SJCRH30 (cell line): ENCODE measurements around the gene LRRC34. TPM values are rescaled to one million over a fixed set of nuclear protein-coding genes. Genes with fewer than 3 reads are reported as not detected.
A peak's percentile ranks its signal among the peaks of the same experiment; 100 is the strongest.

Experiments used
- DNase-seq, 2 experiments: peaks; one replicate each; pipeline ENCODE4 v3.0.0-alpha.2; 2015 to 2020
- H3K27ac ChIP-seq: fragments of 250-450 bp; sonication (Bioruptor Pico); 2 replicates; pipeline ENCODE4 v1.5.1; 2020; ENCODE audit warnings: mild to moderate bottlenecking, moderate library complexity
- H3K27me3 ChIP-seq: fragments of 250-450 bp; sonication (Bioruptor Pico); 2 replicates; pipeline ENCODE4 v1.5.1; 2020; ENCODE audit warnings: mild to moderate bottlenecking, moderate library complexity
- H3K36me3 ChIP-seq: fragments of 250-450 bp; sonication (Bioruptor Pico); 2 replicates; pipeline ENCODE4 v1.5.1; 2020; ENCODE audit warnings: mild to moderate bottlenecking, moderate library complexity
- H3K4me1 ChIP-seq: fragments of 250-450 bp; sonication (Bioruptor Pico); 2 replicates; pipeline ENCODE4 v1.5.1; 2020; ENCODE audit warnings: mild to moderate bottlenecking, moderate library complexity
- H3K4me3 ChIP-seq: fragments of 250-450 bp; sonication (Bioruptor Pico); 2 replicates; pipeline ENCODE4 v1.5.1; 2020; ENCODE audit warnings: mild to moderate bottlenecking, moderate library complexity
- H3K9me3 ChIP-seq: fragments of 250-450 bp; sonication (Bioruptor Pico); replicated peaks from 2 replicates; pipeline ENCODE4 v1.5.1; 2020; ENCODE audit warnings: mild to moderate bottlenecking, moderate library complexity
- total RNA-seq: library from RNA; depleted of rRNA; stranded (reverse); fragments of >200 nt; shearing (Covaris generic); gene quantifications from 2 replicates; pipeline ENCODE4 v1.2.3, GENCODE V29; 2014

Gene LRRC34
- total RNA-seq, 1 experiment from 2014 or later = 7.6 TPM

- no peak overlapping the region for H3K27ac ChIP-seq
- DNase-seq = no peak
- H3K27me3 ChIP-seq = no peaks in the 10 kb centered on the region
- H3K4me3 ChIP-seq = no peak overlapping the region
- no peaks in the 10 kb centered on the region for H3K9me3 ChIP-seq
- no peaks in the 10 kb centered on the region for H3K36me3 ChIP-seq
- H3K4me1 ChIP-seq = no peaks in the 10 kb centered on the region
Measured at GRCh38 chr3:169827712-169828111, 15.0 kb upstream of the LRRC34 start.

- Histone ChIP-seq H3K4me1 (no peaks in the 10 kb centered on the region), H3K27ac (no peak overlapping the region), H3K27me3 (no peaks in the 10 kb centered on the region), H3K4me3 (no peak overlapping the region), H3K36me3 (no peaks in the 10 kb centered on the region), H3K9me3 (no peaks in the 10 kb centered on the region)
- DNase-seq = no peak
Measured at GRCh38 chr3:169825316-169825715, 12.6 kb upstream of the LRRC34 start.

DNA sequence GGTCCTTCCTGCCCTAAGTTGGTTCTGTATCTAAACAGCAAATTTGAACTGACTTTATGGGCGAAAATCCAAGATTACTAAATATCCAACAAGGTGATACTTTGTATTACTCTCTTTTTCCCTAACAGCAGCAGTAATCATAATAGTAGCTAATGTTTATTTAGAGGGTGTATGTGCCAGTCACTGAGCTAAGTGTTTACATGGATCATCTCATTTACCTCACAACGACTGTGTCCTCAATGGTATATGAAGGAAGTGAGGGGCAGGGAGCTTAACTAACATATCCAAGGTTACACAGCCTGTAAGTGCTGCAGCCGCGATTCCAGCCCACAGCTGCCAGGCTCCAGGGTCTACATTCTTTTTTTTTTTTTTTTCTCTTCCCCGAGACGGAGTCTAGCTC lies 10.3 kb upstream of the LRRC34 start:
- H3K36me3 ChIP-seq = no peaks in the 10 kb centered on the region
- no peak overlapping the region for H3K4me3 ChIP-seq
- H3K4me1 ChIP-seq = no peaks in the 10 kb centered on the region
- no peak for DNase-seq
- no peaks in the 10 kb centered on the region for H3K27me3 ChIP-seq
- H3K9me3 ChIP-seq = no peaks in the 10 kb centered on the region
- H3K27ac ChIP-seq = no peak overlapping the region

DNA sequence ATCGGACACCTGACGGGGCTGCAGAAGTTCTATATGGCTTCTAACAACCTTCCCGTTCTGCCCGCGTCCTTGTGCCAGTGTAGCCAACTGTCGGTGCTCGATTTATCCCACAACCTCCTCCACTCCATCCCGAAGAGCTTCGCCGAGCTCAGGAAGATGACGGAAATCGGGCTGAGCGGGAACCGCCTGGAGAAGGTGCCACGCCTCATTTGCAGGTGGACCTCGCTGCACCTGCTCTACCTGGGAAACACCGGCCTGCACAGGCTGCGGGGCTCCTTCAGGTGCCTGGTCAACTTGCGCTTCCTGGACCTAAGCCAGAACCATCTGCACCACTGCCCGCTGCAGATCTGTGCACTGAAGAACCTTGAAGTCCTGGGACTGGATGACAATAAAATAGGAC lies 9.8 kb upstream of the LRRC34 start:
- no peak for DNase-seq
- no peaks in the 10 kb centered on the region for H3K36me3 ChIP-seq
- no peak overlapping the region for H3K4me3 ChIP-seq
- no peaks in the 10 kb centered on the region for H3K4me1 ChIP-seq
- no peak overlapping the region for H3K27ac ChIP-seq
- no peaks in the 10 kb centered on the region for H3K9me3 ChIP-seq
- H3K27me3 ChIP-seq = no peaks in the 10 kb centered on the region

- Histone ChIP-seq H3K9me3 (no peaks in the 10 kb centered on the region), H3K4me3 (no peak overlapping the region), H3K27me3 (no peaks in the 10 kb centered on the region), H3K4me1 (no peaks in the 10 kb centered on the region), H3K27ac (no peak overlapping the region), H3K36me3 (no peaks in the 10 kb centered on the region)
- no peak for DNase-seq
Measured at GRCh38 chr3:169822091-169822490, 9.4 kb upstream of the LRRC34 start.

- no peaks in the 10 kb centered on the region for H3K4me1 ChIP-seq
- no peaks in the 10 kb centered on the region for H3K36me3 ChIP-seq
- DNase-seq = no peak
- H3K27ac ChIP-seq = no peak overlapping the region
- H3K4me3 ChIP-seq = no peak overlapping the region
- H3K9me3 ChIP-seq = peaks cover 6% of the 10 kb centered on the region; the same call in 1 of the 2 replicates
- H3K27me3 ChIP-seq = no peaks in the 10 kb centered on the region
Measured at GRCh38 chr3:169818316-169818715, 5.6 kb upstream of the LRRC34 start.

DNA sequence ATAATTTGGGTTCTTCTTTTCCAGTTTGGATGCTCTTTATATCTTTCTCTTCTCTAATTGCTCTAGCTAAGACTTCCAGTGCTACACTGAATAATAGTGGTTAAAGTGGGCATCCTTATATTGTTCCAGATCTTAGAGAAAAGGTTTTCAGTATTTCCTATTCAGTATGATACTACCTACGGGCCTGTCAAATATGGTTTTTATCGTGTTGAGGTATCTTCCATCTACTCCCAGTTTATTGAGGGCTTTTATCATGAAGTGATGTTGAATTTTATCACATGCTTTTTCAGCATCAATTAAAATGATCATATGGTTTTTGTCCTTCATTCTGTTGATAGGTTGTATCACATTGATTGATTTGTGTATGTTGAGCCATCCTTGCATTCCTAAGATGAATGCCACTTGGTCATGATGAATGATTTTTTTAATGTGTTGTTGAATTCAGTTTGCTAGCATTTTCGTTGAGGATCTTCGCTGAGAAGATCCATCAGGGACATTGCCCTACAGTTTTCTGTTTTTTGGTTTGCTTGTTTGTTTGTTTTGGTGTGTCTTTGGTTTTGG lies 3.0 kb upstream of the LRRC34 start:
- Histone ChIP-seq H3K9me3 (peaks cover 6% of the 10 kb centered on the region; the same call in 1 of the 2 replicates), H3K4me1 (no peaks in the 10 kb centered on the region), H3K27me3 (no peaks in the 10 kb centered on the region), H3K27ac (no peak overlapping the region), H3K36me3 (no peaks in the 10 kb centered on the region), H3K4me3 (no peak overlapping the region)
- DNase-seq = no peak

DNA sequence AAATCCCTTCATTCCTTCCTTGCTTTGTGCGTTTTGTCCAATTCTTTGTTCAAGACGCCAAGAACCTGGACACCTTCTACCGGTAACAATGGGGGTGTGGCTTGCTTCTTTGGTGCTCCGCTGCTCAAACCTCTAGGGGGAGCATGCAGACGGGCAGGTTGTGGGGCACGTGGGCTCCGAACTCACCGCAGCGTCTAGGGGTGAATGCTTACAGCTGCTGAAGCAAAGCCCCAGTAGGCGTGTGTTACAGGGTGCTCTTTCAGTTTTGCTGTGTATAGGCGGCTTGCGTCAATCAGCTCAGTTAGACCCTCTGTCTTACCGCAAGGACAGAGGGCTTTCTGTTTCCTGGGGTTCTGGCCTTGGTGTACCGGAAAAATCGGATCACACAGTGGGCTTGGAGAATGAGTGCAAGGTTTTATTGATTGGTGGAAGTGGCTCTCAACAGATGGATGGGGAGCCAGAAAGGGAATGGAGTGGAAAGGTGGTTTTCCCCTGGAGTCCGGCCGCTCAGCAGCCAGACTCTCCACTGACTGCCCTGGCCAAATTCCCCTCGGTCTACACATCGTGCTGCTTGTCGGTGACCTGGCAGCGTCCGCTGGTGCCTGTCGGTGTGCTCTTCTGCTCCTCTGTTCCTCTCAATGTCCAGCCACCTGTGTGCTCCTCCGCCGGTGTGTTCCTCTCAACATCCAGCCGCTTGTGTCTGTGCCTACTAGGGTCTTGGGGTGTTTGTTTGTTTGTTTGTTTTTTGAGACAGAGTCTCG lies 1.2 kb upstream of the LRRC34 start:
- Histone ChIP-seq H3K27me3 (no peaks in the 10 kb centered on the region), H3K27ac (no peak overlapping the region; the same call in 1 of the 2 replicates), H3K4me1 (no peaks in the 10 kb centered on the region), H3K36me3 (no peaks in the 10 kb centered on the region), H3K9me3 (peaks cover 6% of the 10 kb centered on the region; the same call in 1 of the 2 replicates), H3K4me3 (peak overlapping the region; percentile 69)
- peak; percentile 34 to 45 for DNase-seq

DNA sequence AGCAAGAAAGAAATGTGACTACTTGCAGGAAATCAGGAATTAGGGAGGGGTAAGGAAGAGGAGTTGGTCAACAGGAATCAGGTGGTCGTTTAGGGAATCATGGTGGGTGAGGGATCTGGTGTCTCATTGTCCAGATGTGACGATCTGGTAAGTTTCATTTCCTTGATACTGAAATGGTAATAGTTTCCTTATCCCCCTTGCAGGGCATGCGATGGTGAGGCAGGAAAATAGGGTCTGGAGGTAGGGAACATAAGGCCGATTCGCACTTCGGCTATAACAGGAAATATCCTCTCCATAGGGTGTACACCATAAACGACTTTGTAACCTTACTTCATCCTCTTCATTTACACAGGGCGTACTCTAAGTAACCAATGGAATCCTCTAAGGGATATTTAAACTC lies 574 bp upstream of the LRRC34 start:
- peak overlapping the region; percentile 79 for H3K27ac ChIP-seq
- H3K27me3 ChIP-seq = no peaks in the 10 kb centered on the region
- H3K9me3 ChIP-seq = peaks cover 6% of the 10 kb centered on the region; the same call in 1 of the 2 replicates
- H3K4me1 ChIP-seq = no peaks in the 10 kb centered on the region
- DNase-seq = no peak
- H3K36me3 ChIP-seq = no peaks in the 10 kb centered on the region
- H3K4me3 ChIP-seq = peak overlapping the region; percentile 69

GRCh38 chr3:169811631-169812331 lies 923 bp downstream of the LRRC34 start:
- Histone ChIP-seq H3K36me3 (no peaks in the 10 kb centered on the region), H3K4me1 (no peaks in the 10 kb centered on the region), H3K27me3 (no peaks in the 10 kb centered on the region), H3K9me3 (peaks cover 6% of the 10 kb centered on the region; the same call in 1 of the 2 replicates), H3K4me3 (peak overlapping the region; percentile 69), H3K27ac (peak overlapping the region; percentile 79)
- DNase-seq = peak; percentile 14 to 44

DNA sequence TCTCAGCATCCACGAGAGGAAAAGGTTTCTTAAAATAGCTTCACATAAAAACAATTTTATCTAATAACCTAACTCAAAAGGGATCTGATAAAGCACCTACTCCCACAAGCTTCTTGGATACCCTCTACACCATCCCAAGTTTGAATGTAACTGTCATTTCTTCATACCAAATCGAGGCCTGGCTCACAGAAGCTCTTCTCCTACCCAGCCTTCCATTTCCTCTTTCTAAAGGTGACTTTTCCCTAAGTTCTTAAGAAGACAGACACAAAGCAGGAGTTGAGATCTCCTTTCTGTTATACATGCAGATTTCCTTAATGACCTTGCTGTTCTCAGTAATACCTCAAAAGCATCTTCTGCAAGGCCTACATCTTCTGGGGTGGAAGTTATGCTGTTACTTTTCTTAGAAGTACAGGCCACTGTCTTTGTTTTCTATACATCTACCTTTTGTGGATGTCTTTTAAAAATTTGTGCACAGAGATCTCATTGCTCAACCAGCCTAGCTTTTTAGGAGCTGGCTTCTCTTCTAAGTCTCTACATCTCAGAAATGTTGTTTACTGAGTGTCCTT lies 3.4 kb downstream of the LRRC34 start:
- no peaks in the 10 kb centered on the region for H3K4me1 ChIP-seq
- H3K36me3 ChIP-seq = no peaks in the 10 kb centered on the region
- no peaks in the 10 kb centered on the region for H3K9me3 ChIP-seq
- DNase-seq = no peak
- H3K4me3 ChIP-seq = no peak overlapping the region
- H3K27me3 ChIP-seq = no peaks in the 10 kb centered on the region
- H3K27ac ChIP-seq = no peak overlapping the region

GRCh38 chr3:169804681-169805080 lies 8.0 kb downstream of the LRRC34 start:
- Histone ChIP-seq H3K9me3 (no peaks in the 10 kb centered on the region), H3K4me3 (no peak overlapping the region), H3K27ac (no peak overlapping the region), H3K36me3 (no peaks in the 10 kb centered on the region), H3K4me1 (no peaks in the 10 kb centered on the region), H3K27me3 (no peaks in the 10 kb centered on the region)
- no peak for DNase-seq

GRCh38 chr3:169792359-169792758 lies 20.3 kb downstream of the LRRC34 start:
- H3K9me3 ChIP-seq = no peaks in the 10 kb centered on the region
- H3K36me3 ChIP-seq = peaks cover 22% of the 10 kb centered on the region
- H3K4me3 ChIP-seq = no peak overlapping the region
- no peak for DNase-seq
- no peaks in the 10 kb centered on the region for H3K4me1 ChIP-seq
- H3K27me3 ChIP-seq = no peaks in the 10 kb centered on the region
- H3K27ac ChIP-seq = no peak overlapping the region

DNA sequence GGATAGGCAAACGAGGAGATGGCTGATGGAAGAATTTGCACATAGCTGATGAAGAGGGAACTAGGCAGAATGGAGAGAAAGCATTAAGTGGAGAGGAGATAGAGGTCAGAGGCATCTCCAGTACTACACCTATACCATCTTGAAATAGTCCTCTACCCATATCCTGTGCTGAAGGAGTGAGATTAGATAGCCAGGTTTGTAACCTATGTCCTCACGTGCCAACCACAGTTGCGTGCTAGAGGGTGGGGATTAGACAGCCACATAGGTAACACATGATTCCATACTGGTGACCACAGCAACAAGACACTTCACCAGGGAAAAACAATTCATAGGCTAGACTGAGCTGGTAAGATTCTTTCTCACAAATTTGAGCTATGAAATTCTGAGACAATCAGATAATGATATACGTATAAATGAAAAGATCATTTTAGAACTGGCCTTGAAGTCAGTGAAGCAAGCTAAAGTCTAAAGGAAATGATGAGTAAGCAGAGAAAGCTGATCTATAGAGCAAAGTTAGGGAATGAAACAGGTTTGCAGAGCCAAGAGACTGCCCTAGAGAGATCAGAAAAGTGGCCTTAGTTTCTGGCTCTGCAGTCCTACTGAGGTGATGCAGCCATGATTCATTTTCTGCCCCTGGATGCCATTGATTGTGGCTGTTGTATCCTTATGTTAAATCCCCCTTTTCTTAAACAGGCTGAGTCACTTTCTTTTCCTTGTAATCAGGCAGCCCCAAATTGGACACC lies 21.8 kb downstream of the LRRC34 start:
- no peaks in the 10 kb centered on the region for H3K9me3 ChIP-seq
- no peaks in the 10 kb centered on the region for H3K27me3 ChIP-seq
- DNase-seq = no peak
- H3K4me1 ChIP-seq = no peaks in the 10 kb centered on the region
- peaks cover 34% of the 10 kb centered on the region for H3K36me3 ChIP-seq
- no peak overlapping the region for H3K4me3 ChIP-seq
- no peak overlapping the region for H3K27ac ChIP-seq
